GF-D8 (cell line): ENCODE results near the gene APOBEC2.

Source experiments
- DNase-seq: peaks from one replicate; lab custom pipeline; 2025; lab: John Stamatoyannopoulos, UW

APOBEC2 gene

DNA sequence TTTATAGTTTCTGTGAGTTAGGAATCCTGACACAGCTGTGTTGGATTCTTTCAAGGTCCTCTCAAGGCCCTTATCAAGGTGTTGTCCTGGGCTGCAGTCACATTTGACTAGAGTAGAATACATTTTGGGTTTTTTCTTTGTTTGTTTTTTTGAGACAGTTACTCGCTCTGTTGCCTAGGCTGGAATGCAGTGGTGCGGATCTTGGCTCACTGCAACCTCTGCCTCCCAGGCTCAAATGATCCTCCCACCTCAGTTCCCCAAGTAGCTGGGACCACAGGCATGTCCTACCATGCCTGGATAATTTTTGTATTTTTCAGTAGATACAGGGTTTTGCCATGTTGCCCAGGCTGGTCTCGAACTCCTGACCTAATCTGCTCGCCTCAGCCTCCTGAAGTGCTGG lies 35.4 kb downstream of the APOBEC2 start:
- no peak for DNase-seq

DNA sequence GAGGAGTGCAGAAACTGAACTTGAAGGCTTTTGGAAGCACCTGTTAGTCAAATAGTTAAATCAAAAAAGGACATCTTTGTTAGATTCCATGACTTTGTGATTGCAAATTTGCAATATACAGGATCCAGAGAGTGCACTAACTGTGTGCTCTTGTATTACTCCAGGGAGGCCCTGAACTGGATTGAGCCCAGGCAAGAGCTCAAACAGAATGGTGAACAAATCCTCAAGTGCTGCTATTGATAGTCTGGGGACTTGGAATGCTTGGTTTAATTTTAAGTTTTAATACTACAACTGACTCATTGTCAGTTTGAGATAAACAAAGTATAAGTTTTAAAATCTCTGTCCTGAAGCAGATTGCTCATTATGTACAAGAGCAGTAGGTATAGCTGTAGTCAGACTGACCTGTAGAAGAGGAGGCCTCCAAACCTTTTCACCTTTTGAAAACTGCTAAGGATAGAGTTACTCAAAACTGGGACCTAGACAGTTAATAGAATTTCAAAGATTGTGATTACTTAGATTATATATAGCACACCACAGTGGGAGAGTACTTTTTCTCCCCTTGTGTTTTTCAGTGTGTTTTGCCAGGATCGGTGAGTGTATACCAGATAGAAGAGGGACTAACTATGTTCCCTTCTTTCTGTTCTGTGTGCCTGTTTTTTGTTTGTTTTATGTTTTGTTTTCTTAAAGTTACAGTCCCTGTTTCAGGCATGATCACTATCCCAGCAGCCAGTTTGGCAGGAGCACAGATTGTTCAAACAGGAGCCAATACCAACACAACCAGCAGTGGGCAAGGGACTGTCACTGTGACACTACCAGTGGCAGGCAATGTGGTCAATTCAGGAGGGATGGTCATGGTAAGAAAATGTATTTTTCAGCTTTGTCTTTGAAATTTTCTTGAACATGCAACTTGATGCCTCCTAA lies 38.1 kb downstream of the APOBEC2 start:
- no peak for DNase-seq

DNA sequence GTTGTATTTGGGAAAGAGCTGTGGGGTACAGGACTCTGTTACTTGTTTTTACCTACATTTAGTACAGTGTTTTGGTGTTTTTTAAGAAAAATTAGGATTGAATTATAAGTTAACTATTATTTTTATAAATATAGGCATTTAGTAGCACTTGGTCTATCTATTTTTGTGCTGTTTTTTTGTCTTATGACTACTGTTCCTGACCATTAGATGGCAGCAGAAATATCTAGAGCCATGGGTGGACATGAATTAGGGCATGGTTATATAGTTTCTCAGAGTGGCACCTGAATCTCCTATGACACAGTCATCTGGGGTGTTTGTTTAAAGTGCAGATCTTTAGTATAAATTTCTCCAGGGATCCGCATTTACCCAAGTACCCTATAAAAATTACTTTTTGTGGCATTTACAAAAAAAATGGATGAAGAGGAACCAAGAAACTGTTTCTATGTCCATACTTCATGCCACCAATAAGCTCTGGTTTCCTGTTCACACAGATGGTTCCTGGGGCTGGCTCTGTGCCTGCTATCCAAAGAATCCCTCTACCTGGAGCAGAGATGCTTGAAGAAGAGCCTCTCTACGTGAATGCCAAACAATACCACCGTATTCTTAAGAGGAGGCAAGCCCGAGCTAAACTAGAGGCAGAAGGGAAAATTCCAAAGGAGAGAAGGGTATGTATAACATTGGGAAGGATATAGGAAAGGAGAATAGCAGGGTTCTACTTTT lies 39.6 kb downstream of the APOBEC2 start:
- peak; percentile 1 for DNase-seq

DNA sequence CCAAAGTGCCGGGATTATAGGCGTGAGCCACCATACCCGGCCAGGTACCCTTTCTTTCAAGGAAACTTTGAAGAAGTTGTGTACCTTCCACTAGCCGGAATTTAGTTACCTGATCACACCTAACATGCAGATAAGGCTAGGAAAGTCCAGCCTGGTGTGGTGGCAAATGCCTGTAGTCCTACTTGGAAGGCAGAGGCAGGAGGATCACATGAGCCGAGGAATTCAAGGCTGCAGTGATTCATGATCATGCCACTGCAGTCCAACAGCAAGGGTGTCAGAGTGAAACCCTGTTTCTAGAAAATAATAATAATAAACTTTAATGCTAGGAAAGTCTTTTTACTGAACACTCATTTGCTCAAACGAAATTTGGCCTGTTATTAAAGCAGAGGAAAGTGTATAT lies 40.7 kb downstream of the APOBEC2 start:
- no peak for DNase-seq

DNA sequence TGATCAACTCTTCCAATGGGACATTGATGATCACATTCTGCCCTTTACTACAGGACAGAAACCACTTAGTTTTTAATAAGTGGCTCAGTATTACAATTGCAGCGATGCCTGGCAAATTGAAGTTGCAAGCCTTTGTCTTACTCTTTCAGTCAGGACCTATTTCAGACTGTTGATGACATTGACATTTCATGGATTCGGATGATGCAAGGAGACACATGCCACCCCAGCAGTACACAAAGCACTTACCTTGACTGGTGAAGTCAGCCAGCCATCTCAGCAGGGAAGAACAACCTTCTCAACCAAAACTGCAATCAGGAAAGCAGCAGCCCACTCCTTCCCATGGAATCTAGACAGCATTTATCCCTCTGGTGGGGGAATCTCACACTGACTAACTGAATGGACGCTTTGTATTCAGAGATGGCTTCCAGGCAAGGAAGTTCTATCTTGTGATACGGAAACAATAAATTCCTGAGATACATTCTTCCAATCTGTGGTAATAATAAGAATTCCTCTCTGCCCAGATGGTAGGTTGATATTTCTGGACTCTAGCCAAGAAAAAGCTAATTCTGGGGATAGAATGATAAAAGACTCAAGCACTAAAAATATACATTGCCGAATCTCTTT lies 44.6 kb downstream of the APOBEC2 start:
- DNase-seq, result no peak

DNA sequence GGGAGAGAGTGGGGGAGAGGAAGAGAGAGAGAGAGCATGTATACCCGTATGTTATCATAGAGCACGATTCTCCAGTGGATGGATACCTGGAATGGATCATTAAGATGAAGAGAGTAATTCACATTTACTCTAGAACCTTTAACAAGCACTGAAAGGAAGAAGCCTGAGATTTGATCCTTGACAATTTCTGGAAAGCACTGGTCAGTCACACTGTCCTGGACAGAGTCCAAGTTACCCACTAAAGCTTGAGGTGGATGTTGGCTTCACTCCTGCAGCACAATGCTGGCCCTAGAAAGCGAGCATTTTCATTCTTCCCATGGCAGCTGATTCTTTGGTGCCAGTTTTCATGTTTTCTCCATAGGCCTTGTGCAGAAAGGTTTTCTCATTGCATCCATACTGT lies 45.4 kb downstream of the APOBEC2 start:
- DNase-seq, result no peak

DNA sequence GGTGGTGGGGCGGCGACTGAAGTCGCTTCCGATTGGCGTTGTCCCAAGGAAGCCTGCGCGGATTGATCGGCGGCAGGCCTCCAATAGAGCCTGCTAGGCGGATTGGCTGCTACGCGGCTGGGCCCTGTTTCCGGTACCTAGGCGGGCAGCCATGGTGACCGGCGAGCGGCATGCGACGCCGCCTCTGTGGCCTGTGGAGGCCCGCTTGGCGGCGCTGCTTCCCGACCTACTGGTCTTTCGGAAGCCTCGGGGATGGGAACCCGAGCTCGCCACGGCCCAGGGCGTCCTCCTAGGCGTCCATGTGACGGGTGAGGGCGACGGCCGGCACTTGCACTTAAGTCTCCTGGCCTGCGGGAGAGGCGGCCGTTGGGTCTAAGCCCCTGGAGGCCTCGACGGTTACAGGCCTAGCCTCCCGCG lies 47.9 kb downstream of the APOBEC2 start:
- no peak for DNase-seq

DNA sequence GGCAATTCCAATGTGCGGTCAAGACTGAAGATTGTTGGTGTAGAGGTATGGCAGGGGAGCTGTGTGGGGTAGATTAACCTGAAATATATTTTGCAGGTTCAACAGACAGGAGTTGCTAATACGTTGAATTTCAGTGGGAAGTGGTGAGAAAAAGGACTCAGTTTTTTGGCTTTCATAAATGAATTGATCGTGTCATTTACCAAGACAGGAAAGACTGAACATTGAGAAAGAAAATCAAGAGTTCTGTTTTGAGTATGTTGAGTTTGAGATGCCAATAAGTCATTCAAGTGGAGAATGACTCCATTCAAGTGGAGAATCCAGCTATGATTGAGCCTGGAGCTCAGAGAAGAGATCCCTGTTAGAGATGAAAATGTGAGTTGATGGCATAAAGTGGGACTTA lies 50.8 kb downstream of the APOBEC2 start:
- no peak for DNase-seq

DNA sequence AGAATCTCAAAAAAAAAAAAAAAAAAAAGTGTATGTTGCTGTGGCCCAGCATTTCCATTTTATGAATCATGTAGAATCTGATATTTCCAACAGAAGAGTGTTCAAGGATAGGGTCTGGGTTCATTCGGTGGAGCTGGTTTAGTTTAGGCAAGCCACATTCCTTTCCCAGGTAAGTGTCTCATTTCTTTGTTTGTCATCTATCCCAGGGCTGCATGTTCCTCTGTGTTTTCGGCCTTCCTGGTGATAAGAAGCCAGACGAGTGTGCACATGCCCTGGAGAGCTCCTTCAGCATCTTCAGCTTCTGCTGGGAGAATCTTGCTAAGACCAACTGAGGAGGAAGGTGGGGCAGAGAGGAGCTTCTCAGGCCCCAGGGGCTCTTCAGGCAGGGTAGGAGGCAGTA lies 58.0 kb downstream of the APOBEC2 start:
- DNase-seq, result no peak
